B cell (primary cell): ENCODE results near the gene TGFBI. TPM values are rescaled to one million over a fixed set of nuclear protein-coding genes. Genes with fewer than 3 reads are reported as not detected.

ENCODE experiments used
- ATAC-seq: fragments of 200-7000 bp; cut with Tn5 transposase; one replicate; pipeline ENCODE4 v1.10.0; 2021; ENCODE audit warnings: low read depth, mild to moderate bottlenecking, moderate number of reproducible peaks, moderate library complexity
- CTCF ChIA-PET: fragments of 350-600 bp; sonication (Branson Sonifier 250); formaldehyde crosslinking; loops from one replicate; lab custom pipeline; 2021; ENCODE audit warnings: antibody characterized with exemption, inconsistent platforms; lab: Charles Lee
- POLR2A ChIA-PET: fragments of 350-600 bp; sonication (Branson Sonifier 250); formaldehyde crosslinking; loops from one replicate; lab custom pipeline; 2021; ENCODE audit warnings: antibody characterized with exemption; lab: Charles Lee
- DNase-seq: peaks from one replicate; pipeline ENCODE4 v3.0.0; 2013
- H2AFZ ChIP-seq: 2 replicates; pipeline ENCODE4 v1.6.1; 2012; ENCODE audit warnings: mild to moderate bottlenecking, low read depth, low read length; ENCODE audit not compliant: insufficient read depth, poor library complexity, severe bottlenecking
- H3K27ac ChIP-seq, 2 donors: 1 replicate in 1 of 2; 2 replicates in 1 of 2; pipeline ENCODE4 v1.5.1; 2012 to 2013; ENCODE audit warnings: low read length in 2 of 2, mild to moderate bottlenecking in 2 of 2, moderate library complexity in 1 of 2
- H3K27me3 ChIP-seq, 4 experiments: fragments of 200-600 bp in 1 of 4; sonication (generic) in 1 of 4; replicated peaks in 1 of 4; 1 replicate in 2 of 4; 2 replicates in 2 of 4; pipeline versions ENCODE4 v1.6.1 to v1.7.0; 2013 to 2016; ENCODE audit warnings: low read length in 3 of 4, mild to moderate bottlenecking in 2 of 4, mixed read lengths in 1 of 4, moderate library complexity in 1 of 4; ENCODE audit not compliant: insufficient read depth in 4 of 4, control insufficient read depth in 3 of 4; ENCODE audit errors: control extremely low read depth in 1 of 4
- H3K36me3 ChIP-seq, 2 experiments: replicated peaks in 1 of 2; 1 replicate in 1 of 2; 2 replicates in 1 of 2; pipeline versions ENCODE4 v1.6.1 to v1.7.1; 2013; ENCODE audit warnings: low read length in 1 of 2; ENCODE audit not compliant: insufficient read depth in 2 of 2, control insufficient read depth in 1 of 2; ENCODE audit errors: control extremely low read depth in 1 of 2, extremely low read depth in 1 of 2
- H3K4me1 ChIP-seq, 2 donors: fragments of 200-600 bp in 1 of 2; sonication (generic) in 1 of 2; 1 replicate in 1 of 2; 2 replicates in 1 of 2; pipeline versions ENCODE4 v1.5.1 to v1.6.1; 2013 to 2017; ENCODE audit warnings: low read length in 2 of 2; ENCODE audit not compliant: control insufficient read depth in 2 of 2, insufficient read depth in 2 of 2
- H3K4me2 ChIP-seq: replicated peaks from 2 replicates; pipeline ENCODE3; 2012; ENCODE audit warnings: mild to moderate bottlenecking, low read depth, low read length; ENCODE audit not compliant: poor library complexity, severe bottlenecking
- H3K4me3 ChIP-seq, 5 experiments: fragments of 200-600 bp in 1 of 5; sonication (generic) in 1 of 5; 1 replicate in 3 of 5; 2 replicates in 2 of 5; pipeline versions ENCODE4 v1.5.1 to v1.7.0; 2011 to 2016; ENCODE audit warnings: low read length in 4 of 5, mild to moderate bottlenecking in 4 of 5, low read depth in 2 of 5, control low read depth in 1 of 5, moderate library complexity in 1 of 5; ENCODE audit not compliant: insufficient read depth in 1 of 5; ENCODE audit errors: control extremely low read depth in 1 of 5, extremely low read depth in 1 of 5
- H3K79me2 ChIP-seq: fragments of 200-600 bp; sonication (generic); one replicate; pipeline ENCODE4 v1.6.0; 2016; ENCODE audit warnings: low read length; ENCODE audit not compliant: control insufficient read depth, insufficient read depth
- H3K9ac ChIP-seq: fragments of 200-600 bp; sonication (generic); 2 replicates; pipeline ENCODE4 v1.6.1; 2017; ENCODE audit warnings: mild to moderate bottlenecking, low read length, moderate library complexity
- H3K9me3 ChIP-seq, 3 donors: one replicate each; pipeline versions ENCODE4 v1.6.1 to v1.7.1; 2013; ENCODE audit warnings: low read length in 2 of 3; ENCODE audit not compliant: control insufficient read depth in 2 of 3, insufficient read depth in 1 of 3; ENCODE audit errors: control extremely low read depth in 1 of 3
- H4K20me1 ChIP-seq: 2 replicates; pipeline ENCODE4 v1.6.0; 2012; ENCODE audit warnings: mild to moderate bottlenecking, low read length; ENCODE audit not compliant: insufficient read depth, control insufficient read depth, poor library complexity, severe bottlenecking
- H3K27ac Mint-ChIP-seq: one replicate; pipeline ENCODE4 v1.8.0; 2021; ENCODE audit warnings: mixed read lengths
- H3K27me3 Mint-ChIP-seq: one replicate; pipeline ENCODE4 v1.8.0; 2021; ENCODE audit warnings: mixed read lengths
- H3K4me1 Mint-ChIP-seq: one replicate; pipeline ENCODE4 v1.8.0; 2021; ENCODE audit warnings: mixed read lengths
- H3K4me3 Mint-ChIP-seq: one replicate; pipeline ENCODE4 v1.8.0; 2021; ENCODE audit warnings: mixed read lengths
- H3K9me3 Mint-ChIP-seq: one replicate; pipeline ENCODE4 v1.8.0; 2022; ENCODE audit warnings: mixed read lengths; ENCODE audit not compliant: insufficient read depth
- EZH2 ChIP-seq: IDR thresholded peaks from 2 replicates; pipeline ENCODE4 v1.6.1; 2012; ENCODE audit warnings: borderline replicate concordance, low read depth, mild to moderate bottlenecking, moderate library complexity, low read length; ENCODE audit not compliant: insufficient read depth, poor library complexity, severe bottlenecking
- WGBS: methylation state at CpG from one replicate; pipeline ENCODE4 v1.1.5; 2013; ENCODE audit warnings: missing lambda C conversion rate; ENCODE audit not compliant: insufficient coverage; 5-methylcytosine and 5-hydroxymethylcytosine counted together
- intact Hi-C: fragments of 100-400 bp; cut with micrococcal nuclease; formaldehyde crosslinking; loops from one replicate; pipeline ENCODE4 v1.10.0; 2022
- polyA plus RNA-seq: library from polyadenylated mRNA; depleted of rRNA; stranded (reverse); fragments of >200 nt; gene quantifications from 2 replicates; pipeline ENCODE4 v1.2.3, GENCODE V29; 2012
- total RNA-seq, 2 donors: library from RNA; stranded (reverse); fragments of 120-200 nt in 1 of 2; gene quantifications; 1 replicate in 1 of 2; 2 replicates in 1 of 2; pipeline versions ENCODE4 v1.2.3 to v1.2.4, GENCODE V29; 2013 to 2022
- TF ChIP-seq, protein P1 (sequence below): fragments of 200-600 bp; IDR thresholded peaks from one replicate; pipeline ENCODE4 v1.8.0; 2022; ENCODE audit warnings: antibody characterized with exemption, mild to moderate bottlenecking

TGFBI gene
- total and polyA plus RNA-seq, 2 donors (not counting 1 experiment from before 2014, with no cell fraction given), result 3.7 to 4.5 TPM

DNA sequence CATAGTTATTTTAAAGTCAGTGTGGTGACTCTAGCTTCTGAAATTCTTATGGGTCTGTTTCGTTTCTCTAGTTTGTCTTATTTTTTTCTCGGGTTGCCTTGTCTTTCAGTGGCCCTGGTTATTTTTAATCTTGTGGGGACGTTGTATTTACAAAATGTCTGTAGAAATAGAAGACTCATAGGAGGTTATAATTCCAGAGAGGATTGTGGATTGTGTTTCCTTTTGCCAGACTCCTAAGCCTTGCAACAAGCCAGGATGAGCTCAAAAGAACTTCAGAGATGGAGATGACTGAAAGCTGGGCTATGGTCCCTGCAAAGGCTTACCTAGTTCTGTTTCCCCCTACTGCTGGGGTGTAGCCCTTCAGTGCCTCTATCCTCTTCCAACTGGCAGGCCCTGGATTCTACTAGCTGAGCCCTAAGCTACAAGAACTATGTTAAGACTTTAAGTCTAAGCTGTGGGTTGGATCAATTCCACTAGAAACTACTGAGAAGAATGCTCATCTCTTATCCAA is 41.8 kb upstream of the TGFBI start:
- Histone ChIP-seq H3K79me2 (no peaks in the 10 kb centered on the region), H3K27ac (no peak overlapping the region), H3K4me2 (no peak overlapping the region), H3K9ac (no peak overlapping the region), H3K27me3 (peaks cover 0 to 3% (median 0%) of the 10 kb centered on the region in 4 experiments), H2AFZ (no peak overlapping the region), H3K4me1 (no peaks in the 10 kb centered on the region), H4K20me1 (no peaks in the 10 kb centered on the region), H3K9me3 (peaks cover 0 to 8% (median 0%) of the 10 kb centered on the region in 3 donors), H3K4me3 (no peak overlapping the region), H3K36me3 (no peaks in the 10 kb centered on the region)
- WGBS, result 83% methylated on average over 2 of the region's 3 CpGs
- no peak for DNase-seq
- TF ChIP-seq, protein P1, sequence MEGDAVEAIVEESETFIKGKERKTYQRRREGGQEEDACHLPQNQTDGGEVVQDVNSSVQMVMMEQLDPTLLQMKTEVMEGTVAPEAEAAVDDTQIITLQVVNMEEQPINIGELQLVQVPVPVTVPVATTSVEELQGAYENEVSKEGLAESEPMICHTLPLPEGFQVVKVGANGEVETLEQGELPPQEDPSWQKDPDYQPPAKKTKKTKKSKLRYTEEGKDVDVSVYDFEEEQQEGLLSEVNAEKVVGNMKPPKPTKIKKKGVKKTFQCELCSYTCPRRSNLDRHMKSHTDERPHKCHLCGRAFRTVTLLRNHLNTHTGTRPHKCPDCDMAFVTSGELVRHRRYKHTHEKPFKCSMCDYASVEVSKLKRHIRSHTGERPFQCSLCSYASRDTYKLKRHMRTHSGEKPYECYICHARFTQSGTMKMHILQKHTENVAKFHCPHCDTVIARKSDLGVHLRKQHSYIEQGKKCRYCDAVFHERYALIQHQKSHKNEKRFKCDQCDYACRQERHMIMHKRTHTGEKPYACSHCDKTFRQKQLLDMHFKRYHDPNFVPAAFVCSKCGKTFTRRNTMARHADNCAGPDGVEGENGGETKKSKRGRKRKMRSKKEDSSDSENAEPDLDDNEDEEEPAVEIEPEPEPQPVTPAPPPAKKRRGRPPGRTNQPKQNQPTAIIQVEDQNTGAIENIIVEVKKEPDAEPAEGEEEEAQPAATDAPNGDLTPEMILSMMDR, result no peak
- no peak for TF ChIP-seq EZH2
- ChIA-PET POLR2A (no interaction called here), CTCF (no interaction called here)
- Mint-ChIP-seq H3K27me3 (peaks cover 20% of the 10 kb centered on the region), H3K4me3 (no peak overlapping the region), H3K4me1 (no peaks in the 10 kb centered on the region), H3K27ac (no peak overlapping the region), H3K9me3 (peaks cover 2% of the 10 kb centered on the region)
- intact Hi-C loops, result no loop called here
- no peak for ATAC-seq

DNA sequence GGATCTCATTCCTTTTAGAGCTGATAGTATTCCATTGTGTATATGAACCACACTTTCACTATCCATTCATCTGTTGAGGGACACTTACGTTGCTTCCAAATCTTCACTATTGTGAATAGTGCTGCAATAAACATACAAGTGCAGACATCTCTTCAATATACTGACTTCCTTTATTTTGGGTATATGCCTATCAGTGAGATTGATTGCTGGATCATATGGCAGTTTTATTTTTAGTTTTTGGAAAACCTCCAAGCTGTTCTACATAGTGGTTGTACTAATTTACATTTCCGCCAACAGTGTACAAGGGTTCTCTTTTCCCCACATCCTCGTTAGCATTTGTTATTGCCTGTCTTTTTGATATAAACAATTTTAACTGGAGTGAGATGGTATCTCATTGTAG is 40.2 kb upstream of the TGFBI start:
- H3K27ac Mint-ChIP-seq, result no peak overlapping the region

More for the DNA sequence above, 40.2 kb upstream of the TGFBI start:
- Histone ChIP-seq H4K20me1 (no peaks in the 10 kb centered on the region), H2AFZ (no peak overlapping the region), H3K4me1 (no peaks in the 10 kb centered on the region), H3K36me3 (no peaks in the 10 kb centered on the region), H3K4me2 (no peak overlapping the region), H3K4me3 (no peak overlapping the region), H3K79me2 (no peaks in the 10 kb centered on the region), H3K9ac (no peak overlapping the region), H3K27ac (no peak overlapping the region), H3K9me3 (peaks cover 0 to 8% (median 0%) of the 10 kb centered on the region in 3 donors), H3K27me3 (peaks cover 0 to 3% (median 0%) of the 10 kb centered on the region in 4 experiments)
- Mint-ChIP-seq H3K4me1 (no peaks in the 10 kb centered on the region), H3K9me3 (no peaks in the 10 kb centered on the region), H3K27me3 (peaks cover 20% of the 10 kb centered on the region), H3K4me3 (no peak overlapping the region)
- POLR2A ChIA-PET, result no interaction called here
- whole genome bisulfite sequencing, result no CpG with 5 or more reads among the region's 3 CpGs
- no peak for TF ChIP-seq EZH2
- TF ChIP-seq, protein P1, result no peak
- no peak for DNase-seq
- no peak for ATAC-seq
- CTCF ChIA-PET, result no interaction called here
- intact Hi-C loops, result no loop called here
